D721Med (cell line): ENCODE data around the gene SPTB.
A peak's percentile ranks its signal among the peaks of the same experiment; 100 is the strongest.

Experiments
- DNase-seq: peaks from one replicate; pipeline ENCODE4 v3.0.0; 2011; ENCODE audit warnings: low spot score; ENCODE audit not compliant: insufficient read length
- FAIRE-seq: peaks from 2 replicates; lab custom pipeline; 2011; peaks lifted over from hg19 to GRCh38; lab: Jason Lieb, UNC
- TF ChIP-seq, protein P1 (sequence below): IDR thresholded peaks from 2 replicates; pipeline ENCODE4 v1.5.1; 2012; ENCODE audit warnings: mild to moderate bottlenecking, control low read depth; ENCODE audit not compliant: insufficient read depth; ENCODE audit errors: missing control alignments

The SPTB gene

GRCh38 chr14:64824471-64824870 is 55.2 kb downstream of the SPTB start:
- FAIRE-seq: no peak
- no peak for DNase-seq
- TF ChIP-seq, protein P1, sequence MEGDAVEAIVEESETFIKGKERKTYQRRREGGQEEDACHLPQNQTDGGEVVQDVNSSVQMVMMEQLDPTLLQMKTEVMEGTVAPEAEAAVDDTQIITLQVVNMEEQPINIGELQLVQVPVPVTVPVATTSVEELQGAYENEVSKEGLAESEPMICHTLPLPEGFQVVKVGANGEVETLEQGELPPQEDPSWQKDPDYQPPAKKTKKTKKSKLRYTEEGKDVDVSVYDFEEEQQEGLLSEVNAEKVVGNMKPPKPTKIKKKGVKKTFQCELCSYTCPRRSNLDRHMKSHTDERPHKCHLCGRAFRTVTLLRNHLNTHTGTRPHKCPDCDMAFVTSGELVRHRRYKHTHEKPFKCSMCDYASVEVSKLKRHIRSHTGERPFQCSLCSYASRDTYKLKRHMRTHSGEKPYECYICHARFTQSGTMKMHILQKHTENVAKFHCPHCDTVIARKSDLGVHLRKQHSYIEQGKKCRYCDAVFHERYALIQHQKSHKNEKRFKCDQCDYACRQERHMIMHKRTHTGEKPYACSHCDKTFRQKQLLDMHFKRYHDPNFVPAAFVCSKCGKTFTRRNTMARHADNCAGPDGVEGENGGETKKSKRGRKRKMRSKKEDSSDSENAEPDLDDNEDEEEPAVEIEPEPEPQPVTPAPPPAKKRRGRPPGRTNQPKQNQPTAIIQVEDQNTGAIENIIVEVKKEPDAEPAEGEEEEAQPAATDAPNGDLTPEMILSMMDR: no peak

DNA sequence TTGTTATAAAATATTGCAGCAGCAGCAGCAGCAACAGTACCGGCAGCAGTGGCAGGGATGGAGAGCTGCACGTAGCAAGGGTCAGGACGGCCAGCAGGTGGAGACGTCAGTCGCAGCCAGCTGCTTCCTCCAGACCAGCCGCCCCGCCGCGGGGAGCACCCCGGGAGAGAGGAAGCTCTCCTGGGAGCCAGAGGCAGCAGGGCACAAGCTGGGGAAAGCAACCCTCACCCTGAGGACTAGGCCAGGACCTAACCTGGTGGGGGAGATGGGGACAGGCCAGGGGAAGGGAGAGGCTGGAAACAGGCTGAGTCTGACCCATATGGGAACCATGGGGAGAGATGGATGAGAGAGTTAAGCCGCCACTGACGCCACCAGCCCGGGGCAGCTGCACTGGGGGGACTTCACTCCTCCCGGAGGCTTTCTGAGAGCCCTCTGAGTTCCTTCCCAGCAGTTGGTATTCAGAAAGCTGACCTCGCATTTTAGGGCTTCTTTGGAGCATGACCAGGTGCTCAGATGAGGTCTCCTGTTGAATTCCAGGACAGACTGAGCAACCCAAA is 56.3 kb downstream of the SPTB start:
- FAIRE-seq (no peak), DNase-seq (peak; percentile 93)
- TF ChIP-seq, protein P1: peak; percentile 59

DNA sequence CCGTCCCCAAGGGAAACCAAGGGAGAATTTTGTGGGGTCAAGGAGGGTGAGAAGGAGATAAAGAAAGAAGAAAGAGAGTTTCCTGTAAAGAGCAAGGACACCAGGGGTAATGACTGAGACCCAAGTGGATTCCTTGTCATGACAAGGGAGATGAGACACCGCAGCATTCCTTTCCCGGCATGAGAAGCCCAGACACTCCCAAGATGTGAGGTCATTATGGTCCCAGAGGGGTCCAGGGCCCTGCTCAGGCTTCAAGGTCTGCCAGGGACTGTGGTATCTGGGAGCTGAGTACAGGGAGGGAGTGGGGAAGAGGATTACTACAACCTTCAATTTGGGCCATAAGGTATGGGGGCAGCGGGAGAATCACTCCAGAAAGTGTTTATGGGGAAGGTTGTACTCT is 58.1 kb downstream of the SPTB start:
- TF ChIP-seq, protein P1: no peak
- DNase-seq (no peak), FAIRE-seq (no peak)

DNA sequence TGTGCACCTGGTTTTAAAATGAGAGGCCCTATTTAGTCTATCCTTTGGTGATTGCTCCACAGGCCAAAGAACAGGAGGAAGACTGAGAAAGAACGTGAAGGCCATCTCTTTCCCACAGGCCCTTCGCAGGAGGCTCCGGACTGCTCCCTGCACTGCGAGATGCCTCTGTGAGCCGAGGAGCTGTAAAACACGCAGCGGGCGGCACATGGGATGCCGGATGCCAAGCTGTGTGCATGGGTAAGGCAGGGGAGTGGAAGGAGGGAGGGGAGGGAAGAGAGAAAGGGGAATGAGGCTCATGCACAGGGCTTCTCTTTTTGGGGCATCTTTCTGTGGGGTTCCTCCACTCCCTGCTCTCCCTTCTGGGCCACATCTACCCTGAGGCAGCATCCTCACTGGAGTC is 61.6 kb downstream of the SPTB start:
- no peak for FAIRE-seq
- no peak for DNase-seq
- TF ChIP-seq, protein P1: no peak

DNA sequence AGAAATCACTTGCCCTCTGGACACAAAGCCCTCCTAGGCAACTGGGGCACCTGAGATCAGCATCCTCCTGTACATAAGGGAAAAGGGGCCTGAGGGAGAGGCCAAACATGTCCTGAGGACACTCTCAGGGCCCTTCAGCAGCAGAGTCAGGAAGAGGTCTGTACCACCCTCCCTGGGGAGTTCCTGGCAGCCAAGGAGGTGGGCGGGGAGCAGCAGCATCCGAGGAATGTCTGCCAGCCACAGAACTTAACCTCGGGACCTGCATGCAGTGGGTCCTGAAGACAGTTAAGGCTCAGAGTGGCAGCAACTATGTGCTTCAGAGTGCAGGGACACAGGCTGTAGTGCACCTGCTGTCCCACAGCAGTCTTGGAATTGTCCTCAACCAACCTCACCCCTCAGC is 62.1 kb downstream of the SPTB start:
- FAIRE-seq: no peak
- no peak for DNase-seq
- TF ChIP-seq, protein P1: no peak

DNA sequence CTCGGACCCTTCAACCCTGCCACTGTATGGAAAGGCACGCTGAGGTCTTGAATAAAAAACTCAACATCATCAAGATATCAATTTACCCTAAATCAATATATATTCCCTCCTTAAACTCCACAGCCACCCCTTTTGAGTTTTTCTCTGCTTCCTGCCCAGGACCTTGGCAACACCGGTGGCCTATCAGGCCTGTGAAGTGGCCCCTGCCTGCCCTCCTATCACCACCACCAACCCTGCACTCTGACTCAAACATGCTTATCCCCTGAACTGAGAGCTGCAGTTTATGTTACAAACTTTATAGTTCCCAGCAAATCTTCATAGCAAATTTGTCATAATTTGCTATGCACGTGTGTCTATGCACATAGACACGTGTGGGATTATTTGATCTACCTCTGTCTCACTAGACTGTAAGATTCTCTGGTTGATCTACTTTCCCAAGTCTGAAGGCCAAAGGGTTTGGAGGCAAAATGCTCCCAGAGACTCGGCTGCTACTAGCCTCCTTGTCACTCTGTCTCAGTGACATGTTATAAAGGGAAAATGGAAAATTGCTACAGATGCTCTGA is 63.4 kb downstream of the SPTB start:
- DNase-seq (no peak), FAIRE-seq (no peak)
- TF ChIP-seq, protein P1: no peak

GRCh38 chr14:64815257-64815656 is 64.5 kb downstream of the SPTB start:
- TF ChIP-seq, protein P1: no peak
- FAIRE-seq (no peak), DNase-seq (no peak)
